ENCODE data around the gene STX18. TPM values are rescaled to one million over a fixed set of nuclear protein-coding genes. Genes with fewer than 3 reads are reported as not detected.
"Not testable (repeated sequence)": the region's sequence is repeated elsewhere in the genome, so short reads cannot be mapped to it uniquely, and the experiment has no call there.

The STX18 gene
- total RNA-seq, 2 experiments from 2014 or later: 25.8 to 27.9 TPM

GRCh38 chr4:4519297-4519894 is 22.5 kb downstream of the STX18 start:
- no peaks in the 10 kb centered on the region for H3K27me3 Mint-ChIP-seq
- H3K27ac Mint-ChIP-seq: no peak overlapping the region
- peaks cover 19% of the 10 kb centered on the region for H3K4me1 Mint-ChIP-seq
- no peak for DNase-seq
- H3K9me3 Mint-ChIP-seq: no peaks in the 10 kb centered on the region
- ChIA-PET POLR2A (no interaction called here), CTCF (interaction anchor here (0.7 to 1.6 kb wide), 3 partner anchors 7 to 36 kb away, joined by 3 to 4 read pairs (median 3); no protein-coding TSS in a partner anchor)
- H3K4me3 Mint-ChIP-seq: no peak overlapping the region
- no peaks in the 10 kb centered on the region for H3K36me3 Mint-ChIP-seq (ENCODE audit: low read depth)

GRCh38 chr4:4518747-4519146 is 23.1 kb downstream of the STX18 start:
- no peak for DNase-seq
- Mint-ChIP-seq H3K4me1 (peaks cover 13% of the 10 kb centered on the region), H3K9me3 (no peaks in the 10 kb centered on the region), H3K27ac (no peak overlapping the region), H3K4me3 (no peak overlapping the region), H3K36me3 (ENCODE audit: low read depth) (no peaks in the 10 kb centered on the region), H3K27me3 (no peaks in the 10 kb centered on the region)
- POLR2A ChIA-PET: no interaction called here
- CTCF ChIA-PET: interaction anchor here (1.1 kb wide), 1 partner anchor 17 kb away, joined by 3 read pairs; no protein-coding TSS in a partner anchor

GRCh38 chr4:4514786-4515185 is 27.1 kb downstream of the STX18 start:
- DNase-seq: no peak
- no peaks in the 10 kb centered on the region for H3K9me3 Mint-ChIP-seq
- ChIA-PET POLR2A (no interaction called here), CTCF (interaction anchor here (2.3 kb wide), 1 partner anchor 9 kb away, joined by 6 read pairs; no protein-coding TSS in a partner anchor)
- no peak overlapping the region for H3K4me3 Mint-ChIP-seq
- no peaks in the 10 kb centered on the region for H3K36me3 Mint-ChIP-seq (ENCODE audit: low read depth)
- no peaks in the 10 kb centered on the region for H3K27me3 Mint-ChIP-seq
- peaks cover 10% of the 10 kb centered on the region for H3K4me1 Mint-ChIP-seq
- H3K27ac Mint-ChIP-seq: no peak overlapping the region

- DNase-seq: no peak
- Mint-ChIP-seq H3K4me1 (peaks cover 5% of the 10 kb centered on the region), H3K4me3 (no peak overlapping the region), H3K9me3 (no peaks in the 10 kb centered on the region), H3K36me3 (ENCODE audit: low read depth) (peaks cover 3% of the 10 kb centered on the region), H3K27me3 (no peaks in the 10 kb centered on the region), H3K27ac (no peak overlapping the region)
- POLR2A ChIA-PET: no interaction called here
- CTCF ChIA-PET: interaction anchor here (1.0 to 1.8 kb wide), 4 partner anchors 8 to 26 kb away, joined by 4 to 6 read pairs (median 4); no protein-coding TSS in a partner anchor
Measured at GRCh38 chr4:4512282-4512681, 29.6 kb downstream of the STX18 start.

GRCh38 chr4:4510641-4511040 is 31.2 kb downstream of the STX18 start:
- CTCF ChIA-PET: interaction anchor here (0.8 kb wide), 1 partner anchor 16 kb away, joined by 3 read pairs; no protein-coding TSS in a partner anchor
- H3K4me3 Mint-ChIP-seq; H3K27ac Mint-ChIP-seq; H3K27me3 Mint-ChIP-seq; H3K36me3 Mint-ChIP-seq (ENCODE audit: low read depth); H3K4me1 Mint-ChIP-seq; DNase-seq; POLR2A ChIA-PET; H3K9me3 Mint-ChIP-seq: not testable (repeated sequence)

- H3K4me3 Mint-ChIP-seq: no peak overlapping the region
- H3K4me1 Mint-ChIP-seq: peaks cover 1% of the 10 kb centered on the region
- peaks cover 3% of the 10 kb centered on the region for H3K36me3 Mint-ChIP-seq (ENCODE audit: low read depth)
- H3K27me3 Mint-ChIP-seq: no peaks in the 10 kb centered on the region
- no peak overlapping the region for H3K27ac Mint-ChIP-seq
- no peak for DNase-seq
- POLR2A ChIA-PET: no interaction called here
- no peaks in the 10 kb centered on the region for H3K9me3 Mint-ChIP-seq
- CTCF ChIA-PET: no interaction called here
Measured at GRCh38 chr4:4509521-4509920, 32.3 kb downstream of the STX18 start.

GRCh38 chr4:4507923-4508322 is 33.9 kb downstream of the STX18 start:
- Mint-ChIP-seq H3K27me3 (no peaks in the 10 kb centered on the region), H3K4me3 (no peak overlapping the region), H3K9me3 (no peaks in the 10 kb centered on the region), H3K27ac (no peak overlapping the region), H3K4me1 (peaks cover 3% of the 10 kb centered on the region), H3K36me3 (ENCODE audit: low read depth) (peaks cover 3% of the 10 kb centered on the region)
- ChIA-PET CTCF (no interaction called here), POLR2A (no interaction called here)
- no peak for DNase-seq

GRCh38 chr4:4507403-4507802 is 34.4 kb downstream of the STX18 start:
- Mint-ChIP-seq H3K4me3 (no peak overlapping the region), H3K4me1 (peaks cover 9% of the 10 kb centered on the region), H3K36me3 (ENCODE audit: low read depth) (peaks cover 3% of the 10 kb centered on the region), H3K27me3 (no peaks in the 10 kb centered on the region), H3K27ac (no peak overlapping the region), H3K9me3 (no peaks in the 10 kb centered on the region)
- DNase-seq: no peak
- ChIA-PET CTCF (no interaction called here), POLR2A (no interaction called here)

- H3K9me3 Mint-ChIP-seq: no peaks in the 10 kb centered on the region
- no peaks in the 10 kb centered on the region for H3K27me3 Mint-ChIP-seq
- no peak for DNase-seq
- no peak overlapping the region for H3K4me3 Mint-ChIP-seq
- no peak overlapping the region for H3K27ac Mint-ChIP-seq
- POLR2A ChIA-PET: no interaction called here
- peaks cover 3% of the 10 kb centered on the region for H3K36me3 Mint-ChIP-seq (ENCODE audit: low read depth)
- peaks cover 11% of the 10 kb centered on the region for H3K4me1 Mint-ChIP-seq
- CTCF ChIA-PET: no interaction called here
Measured at GRCh38 chr4:4506961-4507360, 34.9 kb downstream of the STX18 start.

- H3K27me3 Mint-ChIP-seq; DNase-seq; POLR2A ChIA-PET; H3K4me3 Mint-ChIP-seq; H3K27ac Mint-ChIP-seq; H3K36me3 Mint-ChIP-seq (ENCODE audit: low read depth); H3K9me3 Mint-ChIP-seq: not testable (repeated sequence)
- CTCF ChIA-PET: interaction anchor here (1.0 to 1.2 kb wide), 2 partner anchors 17 to 22 kb away, joined by 3 to 4 read pairs; no protein-coding TSS in a partner anchor
- peaks cover 13% of the 10 kb centered on the region for H3K4me1 Mint-ChIP-seq
Measured at GRCh38 chr4:4505211-4505610, 36.6 kb downstream of the STX18 start.

- POLR2A ChIA-PET: no interaction called here
- CTCF ChIA-PET: interaction anchor here (1.0 to 1.2 kb wide), 2 partner anchors 16 to 22 kb away, joined by 3 to 4 read pairs; no protein-coding TSS in a partner anchor
- H3K27ac Mint-ChIP-seq: no peak overlapping the region
Measured at GRCh38 chr4:4504783-4505182, 37.1 kb downstream of the STX18 start.

GRCh38 chr4:4502694-4503311 is 39.0 kb downstream of the STX18 start:
- peak overlapping the region; percentile 52 for H3K27ac Mint-ChIP-seq
- H3K9me3 Mint-ChIP-seq: no peaks in the 10 kb centered on the region
- no peaks in the 10 kb centered on the region for H3K36me3 Mint-ChIP-seq (ENCODE audit: low read depth)
- H3K4me1 Mint-ChIP-seq: peaks cover 13% of the 10 kb centered on the region
- H3K4me3 Mint-ChIP-seq: peak overlapping the region; percentile 53
- CTCF ChIA-PET: interaction anchor here (0.9 to 1.1 kb wide), 2 partner anchors 10 to 29 kb away, joined by 3 to 4 read pairs; no protein-coding TSS in a partner anchor
- POLR2A ChIA-PET: no interaction called here
- DNase-seq: peak; percentile 33
- no peaks in the 10 kb centered on the region for H3K27me3 Mint-ChIP-seq

More at GRCh38 chr4:4504783-4505182, 37.1 kb downstream of the STX18 start:
- Mint-ChIP-seq H3K9me3 (no peaks in the 10 kb centered on the region), H3K27me3 (no peaks in the 10 kb centered on the region), H3K4me3 (no peak overlapping the region), H3K4me1 (peaks cover 13% of the 10 kb centered on the region), H3K36me3 (ENCODE audit: low read depth) (peaks cover 3% of the 10 kb centered on the region)
- DNase-seq: no peak

- ChIA-PET POLR2A (no interaction called here), CTCF (interaction anchor here (1.1 kb wide), 1 partner anchor 11 kb away, joined by 4 read pairs; no protein-coding TSS in a partner anchor)
- Mint-ChIP-seq H3K36me3 (ENCODE audit: low read depth) (no peaks in the 10 kb centered on the region), H3K4me3 (no peak overlapping the region), H3K27ac (no peak overlapping the region), H3K4me1 (peaks cover 13% of the 10 kb centered on the region), H3K9me3 (no peaks in the 10 kb centered on the region), H3K27me3 (no peaks in the 10 kb centered on the region)
- no peak for DNase-seq
Measured at GRCh38 chr4:4501679-4502078, 40.2 kb downstream of the STX18 start.
